BE2C (cell line): ENCODE results near the gene USP40.

ENCODE experiments used
- DNase-seq: peaks from one replicate; pipeline ENCODE4 v3.0.0-alpha.2; 2020
- H3K27me3 ChIP-seq: fragments of 250-450 bp; sonication (Bioruptor Pico); 2 replicates; pipeline ENCODE4 v1.5.1; 2020; ENCODE audit warnings: mild to moderate bottlenecking
- H3K36me3 ChIP-seq: fragments of 250-450 bp; sonication (Bioruptor Pico); 2 replicates; pipeline ENCODE4 v1.5.1; 2020; ENCODE audit warnings: mild to moderate bottlenecking
- H3K4me1 ChIP-seq: fragments of 250-450 bp; sonication (Bioruptor Pico); 2 replicates; pipeline ENCODE4 v1.5.1; 2020
- H3K4me3 ChIP-seq: 2 replicates; pipeline ENCODE4 v1.5.1; 2011; ENCODE audit warnings: low read depth, low read length
- H3K9me3 ChIP-seq: fragments of 250-450 bp; sonication (Bioruptor Pico); 2 replicates; pipeline ENCODE4 v1.5.1; 2020
- CTCF ChIP-seq: IDR thresholded peaks from 2 replicates; pipeline ENCODE4 v1.5.1; 2012; ENCODE audit warnings: mild to moderate bottlenecking, low read depth, low read length

USP40 gene

GRCh38 chr2:233449081-233449901, 117.3 kb downstream of the USP40 start:
- H3K4me3 ChIP-seq: no peak overlapping the region
- H3K4me1 ChIP-seq: peaks cover 3% of the 10 kb centered on the region; the same call in 1 of the 2 replicates
- no peaks in the 10 kb centered on the region for H3K27me3 ChIP-seq
- no peaks in the 10 kb centered on the region for H3K9me3 ChIP-seq
- DNase-seq: peak; percentile 77
- peak; percentile 85 for TF ChIP-seq CTCF
- peaks cover 33% of the 10 kb centered on the region for H3K36me3 ChIP-seq

- Histone ChIP-seq H3K27me3 (no peaks in the 10 kb centered on the region), H3K4me3 (no peak overlapping the region), H3K4me1 (peaks cover 3% of the 10 kb centered on the region; the same call in 1 of the 2 replicates), H3K36me3 (peaks cover 33% of the 10 kb centered on the region), H3K9me3 (no peaks in the 10 kb centered on the region)
- no peak for TF ChIP-seq CTCF
- DNase-seq: no peak
Observed at GRCh38 chr2:233448575-233448974, 118.0 kb downstream of the USP40 start.

GRCh38 chr2:233448220-233448559, 118.4 kb downstream of the USP40 start:
- H3K9me3 ChIP-seq: no peaks in the 10 kb centered on the region
- DNase-seq: no peak
- TF ChIP-seq CTCF: peak; percentile 50
- peaks cover 33% of the 10 kb centered on the region for H3K36me3 ChIP-seq
- H3K4me3 ChIP-seq: no peak overlapping the region
- H3K4me1 ChIP-seq: peaks cover 3% of the 10 kb centered on the region; the same call in 1 of the 2 replicates
- H3K27me3 ChIP-seq: no peaks in the 10 kb centered on the region

GRCh38 chr2:233447506-233448219, 118.9 kb downstream of the USP40 start:
- TF ChIP-seq CTCF: no peak
- H3K4me1 ChIP-seq: peaks cover 3% of the 10 kb centered on the region; the same call in 1 of the 2 replicates
- H3K9me3 ChIP-seq: no peaks in the 10 kb centered on the region
- H3K36me3 ChIP-seq: peaks cover 33% of the 10 kb centered on the region
- no peaks in the 10 kb centered on the region for H3K27me3 ChIP-seq
- DNase-seq: no peak
- H3K4me3 ChIP-seq: no peak overlapping the region

GRCh38 chr2:233446606-233447305, 119.8 kb downstream of the USP40 start:
- Histone ChIP-seq H3K4me1 (peaks cover 3% of the 10 kb centered on the region; the same call in 1 of the 2 replicates), H3K4me3 (no peak overlapping the region), H3K9me3 (no peaks in the 10 kb centered on the region), H3K27me3 (no peaks in the 10 kb centered on the region), H3K36me3 (peaks cover 26% of the 10 kb centered on the region)
- DNase-seq: no peak
- no peak for TF ChIP-seq CTCF
